ENCODE data around the gene THBS1. TPM values are rescaled to one million over a fixed set of nuclear protein-coding genes. Genes with fewer than 3 reads are reported as not detected.

The THBS1 gene
- total and polyA plus RNA-seq, 2 experiments from 2014 or later: 82.9 to 220 TPM

- Histone ChIP-seq H2AFZ (no peak overlapping the region), H3K27ac (no peak overlapping the region), H3K9me3 (ENCODE audit: low read depth) (no peaks in the 10 kb centered on the region), H3K4me2 (no peak overlapping the region), H3K4me1 (ENCODE audit: insufficient read depth) (peaks cover 9% of the 10 kb centered on the region), H3K9me2 (replicated peaks; ENCODE audit: insufficient read depth) (no peaks in the 10 kb centered on the region), H4K20me1 (ENCODE audit: insufficient read depth, poor library complexity, severe bottlenecking) (no peaks in the 10 kb centered on the region), H3K4me3 (no peak overlapping the region), H3K36me3 (replicated peaks; ENCODE audit: insufficient read depth, low read depth) (no peaks in the 10 kb centered on the region), H3K27me3 (no peaks in the 10 kb centered on the region), H3K79me2 (no peaks in the 10 kb centered on the region)
- 86% methylated on average over 6 of the region's 6 CpGs for WGBS (ENCODE audit: low lambda C conversion rate, missing lambda C conversion rate)
- TF ChIP-seq EZH2phosphoT487 (IDR thresholded peaks at IDR 0.05; ENCODE audit: low read depth, severe bottlenecking, unreplicated experiment) (no peak), EZH2 (IDR thresholded peaks at IDR 0.05; ENCODE audit: borderline replicate concordance) (no peak)
- TF ChIP-seq, protein P1, sequence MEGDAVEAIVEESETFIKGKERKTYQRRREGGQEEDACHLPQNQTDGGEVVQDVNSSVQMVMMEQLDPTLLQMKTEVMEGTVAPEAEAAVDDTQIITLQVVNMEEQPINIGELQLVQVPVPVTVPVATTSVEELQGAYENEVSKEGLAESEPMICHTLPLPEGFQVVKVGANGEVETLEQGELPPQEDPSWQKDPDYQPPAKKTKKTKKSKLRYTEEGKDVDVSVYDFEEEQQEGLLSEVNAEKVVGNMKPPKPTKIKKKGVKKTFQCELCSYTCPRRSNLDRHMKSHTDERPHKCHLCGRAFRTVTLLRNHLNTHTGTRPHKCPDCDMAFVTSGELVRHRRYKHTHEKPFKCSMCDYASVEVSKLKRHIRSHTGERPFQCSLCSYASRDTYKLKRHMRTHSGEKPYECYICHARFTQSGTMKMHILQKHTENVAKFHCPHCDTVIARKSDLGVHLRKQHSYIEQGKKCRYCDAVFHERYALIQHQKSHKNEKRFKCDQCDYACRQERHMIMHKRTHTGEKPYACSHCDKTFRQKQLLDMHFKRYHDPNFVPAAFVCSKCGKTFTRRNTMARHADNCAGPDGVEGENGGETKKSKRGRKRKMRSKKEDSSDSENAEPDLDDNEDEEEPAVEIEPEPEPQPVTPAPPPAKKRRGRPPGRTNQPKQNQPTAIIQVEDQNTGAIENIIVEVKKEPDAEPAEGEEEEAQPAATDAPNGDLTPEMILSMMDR (IDR thresholded peaks at IDR 0.05; ENCODE audit: poor library complexity): no peak
- no peak for DNase-seq (ENCODE audit: low spot score)
These were observed 5.7 kb upstream of the THBS1 start for GRCh38 chr15:39575180-39575579.

DNA sequence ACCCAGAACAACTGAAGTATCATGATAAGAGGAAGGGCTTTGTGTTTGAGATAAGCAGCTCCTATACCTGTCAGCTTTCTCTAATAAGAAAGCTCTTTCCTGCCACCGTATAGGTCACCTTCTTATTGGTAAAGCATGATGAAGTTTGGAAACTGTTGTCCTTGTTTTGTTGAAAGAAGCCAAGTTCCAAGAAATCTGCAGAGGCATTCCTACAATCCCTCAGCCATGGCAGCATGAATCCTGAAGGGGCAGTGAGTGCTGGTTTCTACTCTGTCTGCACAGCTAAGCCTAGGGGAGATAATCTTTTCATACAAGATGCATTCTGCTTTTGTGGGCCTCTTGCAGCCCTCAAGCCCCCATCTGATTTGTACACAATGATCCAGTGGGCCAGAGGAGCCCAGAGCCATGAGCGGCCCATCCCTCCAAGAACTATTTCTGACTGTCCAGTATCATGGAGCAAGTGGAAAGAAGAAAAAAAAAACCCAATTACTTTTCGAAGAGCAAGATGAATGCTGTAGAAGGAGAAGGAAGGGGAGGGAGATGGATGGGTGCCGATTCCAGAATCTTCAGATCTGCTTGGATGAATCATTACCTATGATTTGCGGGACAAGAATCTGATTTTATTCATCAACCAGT, 1.9 kb upstream of the THBS1 start:
- TF ChIP-seq EZH2 (IDR thresholded peaks at IDR 0.05; ENCODE audit: borderline replicate concordance) (no peak), EZH2phosphoT487 (IDR thresholded peaks at IDR 0.05; ENCODE audit: low read depth, severe bottlenecking, unreplicated experiment) (no peak)
- TF ChIP-seq, protein P1 (IDR thresholded peaks at IDR 0.05; ENCODE audit: poor library complexity): no peak
- 83% methylated on average over 5 of the region's 5 CpGs for WGBS (ENCODE audit: low lambda C conversion rate, missing lambda C conversion rate)
- no peak overlapping the region for H3K4me3 ChIP-seq
- H3K9me2 ChIP-seq (replicated peaks; ENCODE audit: insufficient read depth): no peaks in the 10 kb centered on the region
- peaks cover 24% of the 10 kb centered on the region for H3K79me2 ChIP-seq
- H3K4me1 ChIP-seq (ENCODE audit: insufficient read depth): peaks cover 17% of the 10 kb centered on the region
- H3K9me3 ChIP-seq (ENCODE audit: low read depth): no peaks in the 10 kb centered on the region
- peaks cover 10% of the 10 kb centered on the region for H4K20me1 ChIP-seq (ENCODE audit: insufficient read depth, poor library complexity, severe bottlenecking)
- peak overlapping the region; percentile 91 for H3K27ac ChIP-seq
- H3K36me3 ChIP-seq (replicated peaks; ENCODE audit: insufficient read depth, low read depth): no peaks in the 10 kb centered on the region
- H3K27me3 ChIP-seq: no peaks in the 10 kb centered on the region
- peak overlapping the region; percentile 81 for H3K4me2 ChIP-seq
- H2AFZ ChIP-seq: no peak overlapping the region
- no peak for DNase-seq (ENCODE audit: low spot score)

GRCh38 chr15:39579487-39580116, 1.3 kb upstream of the THBS1 start:
- no peaks in the 10 kb centered on the region for H3K27me3 ChIP-seq
- no peaks in the 10 kb centered on the region for H3K36me3 ChIP-seq (replicated peaks; ENCODE audit: insufficient read depth, low read depth)
- peaks cover 12% of the 10 kb centered on the region for H4K20me1 ChIP-seq (ENCODE audit: insufficient read depth, poor library complexity, severe bottlenecking)
- peak overlapping the region; percentile 81 for H3K4me2 ChIP-seq
- H3K4me1 ChIP-seq (ENCODE audit: insufficient read depth): peaks cover 17% of the 10 kb centered on the region
- no peak overlapping the region for H2AFZ ChIP-seq
- H3K9me3 ChIP-seq (ENCODE audit: low read depth): no peaks in the 10 kb centered on the region
- peak overlapping the region; percentile 91 for H3K27ac ChIP-seq
- TF ChIP-seq EZH2 (IDR thresholded peaks at IDR 0.05; ENCODE audit: borderline replicate concordance): no peak
- TF ChIP-seq EZH2phosphoT487 (IDR thresholded peaks at IDR 0.05; ENCODE audit: low read depth, severe bottlenecking, unreplicated experiment): no peak
- TF ChIP-seq, protein P1 (IDR thresholded peaks at IDR 0.05; ENCODE audit: poor library complexity): no peak
- DNase-seq (ENCODE audit: low spot score): peak; percentile 82
- H3K79me2 ChIP-seq: peaks cover 24% of the 10 kb centered on the region
- 5% methylated on average over 18 of the region's 18 CpGs for WGBS (ENCODE audit: low lambda C conversion rate, missing lambda C conversion rate)
- no peaks in the 10 kb centered on the region for H3K9me2 ChIP-seq (replicated peaks; ENCODE audit: insufficient read depth)
- peak overlapping the region; percentile 20 for H3K4me3 ChIP-seq
